Adrenal gland (tissue), 12 donors: ENCODE data around the gene NEDD9. TPM values are rescaled to one million over a fixed set of nuclear protein-coding genes. Genes with fewer than 3 reads are reported as not detected.

Experiments
- DNase-seq, 7 donors: peaks; one replicate each; pipeline ENCODE4 v3.0.0-alpha.2; 2019 to 2020
- H3K27ac ChIP-seq, 5 donors: fragments of 200-600 bp; sonication (generic) in 4 of 5; 1 replicate in 3 of 5; 2 replicates in 2 of 5; pipeline versions ENCODE4 v1.5.1 to v1.8.0; 2016 to 2020; ENCODE audit warnings: mild to moderate bottlenecking in 1 of 5
- H3K27me3 ChIP-seq: fragments of 200-600 bp; 2 replicates; pipeline ENCODE4 v1.8.0; 2021
- H3K36me3 ChIP-seq, 2 donors: fragments of 200-600 bp; replicated peaks in 1 of 2; 1 replicate in 1 of 2; 2 replicates in 1 of 2; pipeline versions ENCODE4 v1.5.1 to v1.8.0; 2018 to 2022
- H3K4me1 ChIP-seq, 2 donors: fragments of 200-600 bp; replicated peaks in 1 of 2; 1 replicate in 1 of 2; 2 replicates in 1 of 2; pipeline versions ENCODE4 v1.5.1 to v1.8.0; 2018 to 2021
- H3K4me3 ChIP-seq, 4 donors: fragments of 200-600 bp; sonication (generic) in 3 of 4; one replicate each; pipeline ENCODE4 v1.5.1; 2016 to 2018
- H3K9me3 ChIP-seq, 3 donors: fragments of 200-600 bp; sonication (generic) in 1 of 3; replicated peaks in 1 of 3; 1 replicate in 2 of 3; 2 replicates in 1 of 3; pipeline versions ENCODE4 v1.5.1 to v1.8.0; 2016 to 2021
- POLR2A ChIP-seq, 2 donors: fragments of 450-650 bp; IDR thresholded peaks; one replicate each; pipeline ENCODE4 v1.6.1; 2017; ENCODE audit warnings: antibody characterized with exemption in 2 of 2, mild to moderate bottlenecking in 2 of 2, moderate library complexity in 1 of 2
- WGBS, 4 donors: extraction: QIAGEN DNeasy Blood & Tissue Kit in 2 of 4; methylation state at CpG; one replicate each; pipeline versions ENCODE4 v1.1.5 to v1.1.7; 2013 to 2017; 5-methylcytosine and 5-hydroxymethylcytosine counted together
- intact Hi-C, 2 donors: fragments of 100-400 bp; cut with DNase I; formaldehyde crosslinking; loops; one replicate each; pipeline versions ENCODE4 v1.14.1 to v1.15.0; 2022 to 2023
- polyA plus RNA-seq, 3 donors: library from polyadenylated mRNA; stranded (reverse); fragments of 200-250 nt in 2 of 3; fragments of 350-450 nt in 1 of 3; fragmentation: Illumina TruSeq in 1 of 3; extraction: RNeasy Lipid Tissue Mini Kit (QIAGEN cat#74804) in 1 of 3; gene quantifications; one replicate each; pipeline ENCODE4 v1.2.3, GENCODE V29; 2013 to 2014
- total RNA-seq, 9 donors: library from RNA; depleted of rRNA in 4 of 9; stranded (reverse); fragments of >200 nt in 4 of 9; fragments of 120-200 nt in 1 of 9; fragmentation: NEBNext Ultra II Directional in 1 of 9; extraction: Animal tissue kit (Norgen Biotek cat#: 25700) in 1 of 9; gene quantifications; one replicate each; pipeline versions ENCODE4 v1.1.0 to v1.2.4, GENCODE V29; 2013 to 2023
- TF ChIP-seq, protein P1 (sequence below), 6 experiments: fragments of 450-650 bp in 4 of 6; fragments of 200-600 bp in 2 of 6; sonication (generic) in 1 of 6; IDR thresholded peaks; 1 replicate in 5 of 6; 2 replicates in 1 of 6; pipeline versions ENCODE4 v1.5.1 to v1.8.0; 2016 to 2021; ENCODE audit warnings: antibody characterized with exemption in 6 of 6, mild to moderate bottlenecking in 2 of 6, moderate library complexity in 1 of 6
- donor health status: healthy with polysubstance abuse.
- donor health status: Bipolar disorder and iron deficiency.
- donor health status: DM: yes; HTN: yes; CAD: no.
- donor health status: DM: no; HTN: no; CAD: no.
- donor health status: DM: no; HTN: no; CAD: no.
- donor health status: DM: yes; HTN: yes; CAD: no.

NEDD9 gene
- total and polyA plus RNA-seq, 12 donors: 6.6 to 47.9 (median 13.5) TPM

GRCh38 chr6:11245381-11246256, 13.2 kb upstream of the NEDD9 start:
- H3K9me3 ChIP-seq: no peaks in the 10 kb centered on the region
- H3K4me3 ChIP-seq: no peak overlapping the region
- H3K27me3 ChIP-seq: no peaks in the 10 kb centered on the region
- H3K36me3 ChIP-seq: no peaks in the 10 kb centered on the region
- 62 to 74% (median 65%) methylated on average over 8 to 9 of the region's 9 CpGs for WGBS, 4 donors
- H3K27ac ChIP-seq: no peak overlapping the region
- H3K4me1 ChIP-seq: no peaks in the 10 kb centered on the region
- intact Hi-C loops: no loop called here
- TF ChIP-seq, protein P1, sequence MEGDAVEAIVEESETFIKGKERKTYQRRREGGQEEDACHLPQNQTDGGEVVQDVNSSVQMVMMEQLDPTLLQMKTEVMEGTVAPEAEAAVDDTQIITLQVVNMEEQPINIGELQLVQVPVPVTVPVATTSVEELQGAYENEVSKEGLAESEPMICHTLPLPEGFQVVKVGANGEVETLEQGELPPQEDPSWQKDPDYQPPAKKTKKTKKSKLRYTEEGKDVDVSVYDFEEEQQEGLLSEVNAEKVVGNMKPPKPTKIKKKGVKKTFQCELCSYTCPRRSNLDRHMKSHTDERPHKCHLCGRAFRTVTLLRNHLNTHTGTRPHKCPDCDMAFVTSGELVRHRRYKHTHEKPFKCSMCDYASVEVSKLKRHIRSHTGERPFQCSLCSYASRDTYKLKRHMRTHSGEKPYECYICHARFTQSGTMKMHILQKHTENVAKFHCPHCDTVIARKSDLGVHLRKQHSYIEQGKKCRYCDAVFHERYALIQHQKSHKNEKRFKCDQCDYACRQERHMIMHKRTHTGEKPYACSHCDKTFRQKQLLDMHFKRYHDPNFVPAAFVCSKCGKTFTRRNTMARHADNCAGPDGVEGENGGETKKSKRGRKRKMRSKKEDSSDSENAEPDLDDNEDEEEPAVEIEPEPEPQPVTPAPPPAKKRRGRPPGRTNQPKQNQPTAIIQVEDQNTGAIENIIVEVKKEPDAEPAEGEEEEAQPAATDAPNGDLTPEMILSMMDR (IDR thresholded peaks at IDR 0.05): no peak
- no peak for TF ChIP-seq POLR2A (IDR thresholded peaks at IDR 0.05)
- no peak for DNase-seq

DNA sequence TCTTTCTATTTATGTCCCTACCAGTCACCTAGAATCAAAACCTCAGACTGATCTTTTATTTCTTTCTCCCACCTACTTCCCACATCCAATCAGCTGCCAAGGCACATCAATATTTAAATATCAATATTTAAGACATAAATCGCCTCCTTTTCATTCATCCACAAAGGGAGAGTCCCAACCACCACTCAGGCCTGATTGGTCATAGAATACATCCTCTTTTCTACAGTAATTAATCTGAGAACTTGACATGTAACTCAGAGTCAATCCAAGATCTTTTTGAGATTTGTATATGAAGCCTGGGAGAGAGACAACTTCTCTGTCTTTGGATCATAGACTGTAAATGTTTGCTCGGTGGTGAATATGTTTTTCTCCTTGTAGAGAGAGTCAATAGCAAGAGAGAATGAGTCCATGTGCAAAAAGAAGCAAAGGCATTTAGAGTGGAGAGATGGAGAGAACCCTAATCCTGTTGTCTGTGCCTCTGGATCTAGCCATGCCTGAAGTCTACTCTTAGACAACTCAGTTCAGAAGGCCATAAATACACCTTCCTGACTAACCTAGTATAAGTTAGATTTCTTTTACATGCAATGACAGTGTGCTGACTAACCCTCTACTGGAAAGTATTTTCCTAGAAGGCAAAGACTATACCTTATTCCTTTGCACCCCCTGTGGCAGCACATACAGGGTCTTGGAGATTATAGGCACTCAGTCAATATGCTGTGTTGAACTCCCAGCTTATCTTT, 12.1 kb upstream of the NEDD9 start:
- TF ChIP-seq, protein P1 (IDR thresholded peaks at IDR 0.05): no peak
- no peak for TF ChIP-seq POLR2A (IDR thresholded peaks at IDR 0.05)
- intact Hi-C loops: no loop called here
- H3K27ac ChIP-seq: no peak overlapping the region

DNA sequence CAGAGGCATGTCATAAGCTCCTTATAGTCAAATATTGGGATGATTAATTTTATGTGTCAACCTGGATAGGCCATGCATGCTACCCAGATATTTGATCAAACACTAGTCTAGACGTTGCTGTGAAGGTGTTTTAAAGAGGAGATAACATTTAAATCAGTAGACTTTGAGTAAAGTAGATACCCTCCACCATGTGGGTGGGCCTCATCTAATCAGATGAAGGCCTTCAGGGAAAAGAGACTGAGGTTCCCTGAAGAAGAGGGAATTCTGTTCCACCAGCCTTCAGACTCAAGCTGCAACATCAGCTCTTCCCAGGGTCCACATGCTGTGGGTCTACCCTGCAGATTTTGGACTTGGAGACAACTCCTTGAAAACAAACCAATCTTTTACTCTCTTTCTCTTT, 11.4 kb upstream of the NEDD9 start:
- Histone ChIP-seq H3K9me3 (no peaks in the 10 kb centered on the region), H3K4me3 (no peak overlapping the region), H3K36me3 (no peaks in the 10 kb centered on the region), H3K27ac (no peak overlapping the region), H3K27me3 (no peaks in the 10 kb centered on the region), H3K4me1 (no peaks in the 10 kb centered on the region)
- 68 to 88% (median 79%) methylated on average over 1 of the region's 1 CpG for WGBS, 4 donors
- TF ChIP-seq, protein P1 (IDR thresholded peaks at IDR 0.05): no peak
- no peak for TF ChIP-seq POLR2A (IDR thresholded peaks at IDR 0.05)
- DNase-seq: no peak
- intact Hi-C loops: no loop called here

More for the DNA sequence above, 12.1 kb upstream of the NEDD9 start:
- no peaks in the 10 kb centered on the region for H3K4me1 ChIP-seq
- H3K36me3 ChIP-seq: no peaks in the 10 kb centered on the region
- no peak for DNase-seq
- no peak overlapping the region for H3K4me3 ChIP-seq
- no peaks in the 10 kb centered on the region for H3K9me3 ChIP-seq
- H3K27me3 ChIP-seq: no peaks in the 10 kb centered on the region
- WGBS, 4 donors: 43 to 66% (median 49%) methylated on average over 2 of the region's 2 CpGs

GRCh38 chr6:11242711-11243110, 10.2 kb upstream of the NEDD9 start:
- H3K9me3 ChIP-seq: no peaks in the 10 kb centered on the region
- no peaks in the 10 kb centered on the region for H3K4me1 ChIP-seq
- no peak for DNase-seq
- no peak for TF ChIP-seq POLR2A (IDR thresholded peaks at IDR 0.05)
- TF ChIP-seq, protein P1 (IDR thresholded peaks at IDR 0.05): no peak
- H3K4me3 ChIP-seq: no peak overlapping the region
- no peaks in the 10 kb centered on the region for H3K27me3 ChIP-seq
- intact Hi-C loops: no loop called here
- H3K27ac ChIP-seq: no peak overlapping the region
- H3K36me3 ChIP-seq: no peaks in the 10 kb centered on the region
